Sciatic nerve (tissue), 2 donors: ENCODE data around the gene CEP41. TPM values are rescaled to one million over a fixed set of nuclear protein-coding genes. Genes with fewer than 3 reads are reported as not detected.
A peak's percentile ranks its signal among the peaks of the same experiment; 100 is the strongest.

Experiments used
- ATAC-seq: fragments of 200-7000 bp; cut with Tn5 transposase; one replicate; pipeline ENCODE4 v1.9.1; 2020; ENCODE audit warnings: mild to moderate bottlenecking, moderate library complexity
- DNase-seq: peaks from one replicate; pipeline ENCODE4 v3.0.0-alpha.2; 2020; ENCODE audit warnings: low spot score
- intact Hi-C: fragments of 100-400 bp; cut with DNase I; formaldehyde crosslinking; loops from one replicate; pipeline ENCODE4 v1.14.2; 2022
- total RNA-seq: library from RNA; stranded (reverse); fragmentation: NEBNext Ultra II Directional; extraction: Animal tissue kit (Norgen Biotek cat#: 25700); gene quantifications from one replicate; pipeline ENCODE4 v1.2.1, GENCODE V29; 2021
- donor health status: DM: no; HTN: no; CAD: no.
- donor health status: DM: no; HTN: no; CAD: no.

CEP41 gene
- total RNA-seq, 1 donor from 2014 or later = 11.0 TPM

DNA sequence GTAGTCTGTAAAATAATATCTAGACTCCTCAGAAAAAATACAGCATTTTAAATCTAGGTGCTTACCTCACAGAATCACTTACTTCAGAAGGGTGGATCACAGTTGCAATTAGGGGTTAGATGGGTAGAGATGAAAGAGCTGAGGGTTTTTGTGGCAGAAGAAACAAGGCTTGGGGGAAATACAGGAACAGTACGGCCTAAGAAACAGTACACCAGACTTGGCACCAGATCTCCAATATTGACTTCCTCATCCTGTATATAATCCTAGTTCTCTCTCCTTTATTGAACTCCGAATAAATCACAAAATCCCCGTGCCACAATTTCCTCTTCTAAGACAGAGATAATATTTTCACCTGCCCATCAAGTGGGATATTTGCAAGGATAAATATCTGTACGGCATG lies 14.3 kb downstream of the CEP41 start:
- ATAC-seq (no peak), DNase-seq (no peak)
- intact Hi-C loops = no loop called here

DNA sequence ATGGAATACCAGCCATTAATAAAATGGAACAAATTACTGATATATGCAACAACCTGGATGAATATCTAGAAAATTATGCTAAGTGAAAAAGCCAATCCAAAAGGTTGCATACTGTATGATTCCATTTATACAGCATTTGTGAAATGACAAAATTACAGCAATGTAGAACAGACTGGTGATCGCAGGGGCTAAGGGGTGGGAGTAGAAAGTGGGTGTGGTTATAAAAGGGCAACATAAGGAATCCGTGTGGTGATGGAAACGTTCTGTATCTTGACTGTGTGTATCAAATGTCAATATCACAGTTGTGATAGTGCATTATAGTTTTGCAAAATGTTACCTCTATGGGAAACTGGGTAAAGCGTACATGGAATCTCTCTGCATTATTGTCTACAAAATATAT lies 15.0 kb downstream of the CEP41 start:
- no peak for ATAC-seq
- DNase-seq = no peak
- intact Hi-C loops = no loop called here

DNA sequence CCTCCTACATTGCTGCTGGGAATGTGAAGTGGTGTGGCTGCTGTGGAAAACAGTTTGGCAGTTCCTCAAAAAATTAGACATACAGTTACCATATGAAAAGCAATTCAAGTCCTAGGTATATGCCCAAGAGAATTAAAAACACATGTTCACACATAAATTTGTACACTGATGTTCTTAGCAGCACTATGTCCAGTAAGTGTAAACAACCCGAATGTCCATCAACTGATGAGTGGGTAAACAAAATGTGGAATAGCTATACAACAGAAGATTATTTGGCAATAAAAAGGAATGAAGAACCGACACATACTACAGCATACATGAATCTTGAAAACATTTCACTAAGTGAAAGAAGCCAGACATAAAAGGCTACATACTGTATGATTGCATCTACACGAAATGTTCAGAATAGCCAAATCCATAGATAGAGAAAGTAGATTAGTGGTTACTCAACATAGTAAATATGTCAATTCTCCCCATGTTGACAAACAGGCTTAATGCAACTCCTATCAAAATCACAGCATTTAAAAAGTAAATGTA lies 17.2 kb downstream of the CEP41 start:
- intact Hi-C loops = no loop called here
- DNase-seq (no peak), ATAC-seq (no peak)

DNA sequence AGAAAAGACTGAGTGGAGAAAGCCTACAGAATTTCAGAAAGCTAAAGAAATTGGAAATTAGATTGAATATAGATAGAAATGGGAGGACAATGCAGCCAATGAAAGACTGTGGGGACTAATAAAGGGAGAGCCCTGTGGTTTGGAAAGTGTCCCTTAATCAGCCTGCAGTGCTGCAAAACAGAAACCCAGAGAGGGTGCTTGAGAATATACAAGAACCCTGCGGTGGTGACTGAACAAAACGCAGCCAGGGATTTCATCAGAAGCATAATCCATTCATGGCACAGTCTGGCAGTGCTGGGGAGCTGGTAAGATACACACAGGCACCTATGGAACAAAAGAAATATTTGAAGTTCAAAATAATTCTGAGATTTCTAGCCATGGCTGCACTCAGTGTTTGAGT lies 19.1 kb downstream of the CEP41 start:
- DNase-seq (no peak), ATAC-seq (peak; percentile 80)
- intact Hi-C loops = no loop called here

DNA sequence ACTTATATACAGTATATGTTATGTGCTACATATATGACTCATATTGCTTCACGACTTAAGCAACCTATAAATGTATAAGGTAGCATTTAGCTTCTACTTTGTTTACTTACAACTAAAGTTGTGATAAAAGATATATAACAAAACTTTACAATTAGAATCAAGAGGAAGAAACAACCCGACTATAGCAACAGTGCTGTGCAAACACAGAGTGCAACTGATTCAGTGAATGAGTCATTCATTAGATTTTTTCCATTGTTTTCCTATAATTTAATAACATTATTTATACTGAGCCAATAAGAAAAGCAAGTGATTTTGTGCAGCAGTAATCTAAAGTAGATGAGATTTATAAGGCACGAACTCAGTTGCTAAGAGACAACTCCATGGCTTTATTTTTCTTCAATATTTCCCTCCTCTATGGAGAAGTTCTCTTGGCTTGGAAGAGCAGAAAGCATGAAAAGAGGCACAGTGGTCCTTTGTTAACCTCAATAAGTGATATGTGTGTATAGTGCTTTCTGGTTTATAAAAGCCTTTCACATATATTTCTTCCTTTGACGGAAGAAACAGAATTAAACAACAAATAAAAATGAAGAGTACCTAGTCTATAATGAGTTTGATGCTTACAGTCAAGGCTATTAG lies 19.8 kb downstream of the CEP41 start:
- DNase-seq (no peak), ATAC-seq (peak; percentile 45)
- intact Hi-C loops = no loop called here

DNA sequence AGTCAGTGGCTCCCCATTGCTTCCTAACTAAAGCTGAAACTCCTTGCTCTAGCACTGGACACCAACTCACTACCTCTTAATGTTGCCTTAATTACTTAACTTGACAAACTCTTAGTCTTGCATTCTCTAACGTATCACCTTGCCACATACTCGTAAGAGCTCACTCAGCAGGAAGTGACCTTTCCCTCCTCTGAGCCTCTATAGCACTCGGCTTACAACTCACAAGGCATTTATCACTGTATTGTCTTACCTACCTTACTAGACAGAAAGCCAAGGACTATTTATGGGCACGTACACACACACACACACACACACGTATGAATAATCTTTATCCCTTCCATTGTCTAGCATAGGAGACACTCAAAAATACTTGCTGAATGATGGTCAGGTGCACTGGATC lies 21.2 kb downstream of the CEP41 start:
- no peak for ATAC-seq

DNA sequence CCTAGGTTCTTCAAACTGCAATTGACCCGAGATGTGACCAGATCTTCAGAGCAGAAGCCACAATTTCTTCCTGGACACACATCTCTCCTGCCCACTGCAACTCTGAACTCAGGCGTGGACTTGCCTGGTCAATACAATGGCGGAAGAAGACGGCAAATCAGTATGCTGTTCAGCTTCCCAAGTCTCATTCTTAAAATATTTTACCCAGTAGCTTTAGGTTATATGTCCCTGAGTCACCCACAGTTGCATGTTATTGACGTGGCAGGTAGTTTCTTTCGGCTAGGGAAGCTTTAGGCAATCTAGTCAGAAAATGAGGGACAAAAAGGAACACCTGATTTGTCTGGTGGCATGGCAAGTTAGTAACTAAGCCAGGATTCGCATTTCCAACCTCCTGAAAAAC lies 22.5 kb downstream of the CEP41 start:
- intact Hi-C loops = no loop called here
- ATAC-seq (no peak), DNase-seq (no peak)

More for the DNA sequence above, 21.2 kb downstream of the CEP41 start:
- DNase-seq = no peak
- intact Hi-C loops = no loop called here

DNA sequence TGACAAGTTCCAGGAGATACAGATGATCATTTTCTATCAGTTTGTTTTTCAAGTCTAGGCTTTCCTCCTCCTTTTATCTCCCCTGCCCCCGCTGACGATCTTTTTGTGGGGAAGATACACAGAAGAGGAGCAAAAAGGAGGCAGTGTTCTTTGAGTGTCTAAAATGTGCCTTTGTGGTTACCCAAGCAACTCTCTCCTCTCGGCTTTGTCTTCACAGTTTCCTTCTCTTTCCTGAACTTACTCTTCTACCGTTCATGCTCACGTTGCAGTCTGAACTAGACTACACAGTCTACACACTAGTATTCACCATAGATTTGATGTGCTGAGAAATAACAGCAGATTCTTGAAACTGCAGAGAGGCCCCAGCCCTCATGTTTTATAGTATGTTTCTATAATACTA lies 23.6 kb downstream of the CEP41 start:
- DNase-seq (no peak), ATAC-seq (peak; percentile 56)
- intact Hi-C loops = no loop called here

DNA sequence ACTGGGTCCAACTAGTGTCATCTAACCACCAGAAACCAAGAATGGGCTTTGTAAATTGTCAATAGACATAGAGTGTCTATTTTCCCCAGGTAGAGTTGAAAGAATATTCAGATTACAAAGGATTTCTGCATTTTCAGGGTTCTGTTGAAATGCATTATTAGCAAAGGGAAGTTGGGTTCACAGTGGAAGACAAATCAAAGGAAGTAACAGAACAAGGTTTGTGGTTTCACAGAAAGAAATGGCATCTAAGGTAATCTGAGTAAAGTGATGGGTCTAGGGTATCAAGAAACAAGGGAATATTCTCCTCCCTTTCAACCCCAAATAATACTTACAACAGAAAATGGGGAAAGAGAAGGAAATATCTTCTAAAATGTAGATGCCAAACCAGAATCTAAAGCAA lies 25.8 kb downstream of the CEP41 start:
- ATAC-seq (no peak), DNase-seq (no peak)
- intact Hi-C loops = no loop called here

DNA sequence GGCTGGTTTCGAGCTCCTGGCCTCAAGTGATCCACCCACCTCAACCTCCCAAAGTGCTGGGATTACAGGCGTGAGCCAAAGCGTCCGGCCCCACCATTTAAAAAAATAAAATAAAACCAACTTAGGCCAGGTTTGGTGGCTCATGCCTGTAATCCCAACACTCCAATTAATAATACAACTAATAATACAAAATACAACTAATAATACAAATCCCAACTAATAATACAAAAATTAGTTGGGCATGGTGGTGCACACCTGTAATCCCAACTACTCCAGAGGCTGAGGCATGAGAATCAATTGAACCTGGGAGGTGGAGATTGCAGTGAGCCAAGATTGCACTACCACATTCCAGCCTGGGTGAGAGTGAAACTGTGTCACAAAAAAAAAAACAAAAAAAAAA lies 27.6 kb downstream of the CEP41 start:
- DNase-seq = no peak
- no peak for ATAC-seq
- intact Hi-C loops = no loop called here

DNA sequence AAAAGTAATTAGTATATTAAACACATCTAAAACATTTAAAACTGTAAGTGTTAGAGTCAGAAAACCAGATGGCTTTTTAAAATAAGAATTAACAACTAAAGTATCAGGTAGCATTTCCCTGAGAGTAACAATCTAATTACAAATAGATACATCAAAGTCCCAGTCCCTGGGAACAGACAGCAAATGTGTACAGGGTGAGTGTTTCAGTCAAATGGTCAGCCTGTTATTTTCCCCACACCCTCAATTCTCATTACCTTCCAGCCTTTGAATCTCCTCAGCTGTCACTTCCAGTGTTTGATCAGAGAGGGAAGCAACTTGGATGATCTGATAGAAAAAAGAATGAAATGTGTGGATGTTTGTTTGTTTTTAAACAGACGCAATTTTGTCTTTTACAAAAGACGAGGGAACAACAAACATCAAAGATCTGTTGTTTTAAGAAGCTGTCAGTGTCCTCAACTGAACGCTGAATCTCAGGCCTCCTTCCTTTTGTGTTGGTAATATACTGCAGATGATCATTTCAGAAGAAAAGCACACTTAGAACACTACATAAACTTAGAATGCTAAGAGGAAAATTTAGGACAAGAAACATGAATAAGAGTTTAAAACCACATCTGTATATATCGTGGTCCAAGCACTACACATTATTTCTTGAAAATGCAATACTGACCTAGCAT lies 29.8 kb downstream of the CEP41 start:
- no peak for ATAC-seq
- intact Hi-C loops = no loop called here
- no peak for DNase-seq

DNA sequence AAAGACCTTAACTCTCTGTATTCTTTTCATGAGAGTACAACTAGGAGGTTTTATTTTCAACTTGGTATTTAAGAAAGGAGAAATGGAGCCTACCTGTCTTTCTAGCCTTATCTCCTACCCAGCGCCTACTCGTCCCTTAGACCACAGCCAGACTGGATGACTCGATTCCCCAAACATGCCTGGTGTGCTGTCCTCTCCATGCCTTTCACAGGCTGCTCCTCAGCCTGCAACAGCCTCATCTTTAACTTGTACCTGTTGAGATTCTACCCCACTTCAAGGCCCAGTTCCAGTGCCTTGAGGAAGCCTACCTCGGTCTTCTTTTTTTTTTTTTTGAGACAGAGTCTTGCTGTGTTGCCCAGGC lies 31.1 kb downstream of the CEP41 start:
- ATAC-seq = no peak
- intact Hi-C loops = no loop called here

DNA sequence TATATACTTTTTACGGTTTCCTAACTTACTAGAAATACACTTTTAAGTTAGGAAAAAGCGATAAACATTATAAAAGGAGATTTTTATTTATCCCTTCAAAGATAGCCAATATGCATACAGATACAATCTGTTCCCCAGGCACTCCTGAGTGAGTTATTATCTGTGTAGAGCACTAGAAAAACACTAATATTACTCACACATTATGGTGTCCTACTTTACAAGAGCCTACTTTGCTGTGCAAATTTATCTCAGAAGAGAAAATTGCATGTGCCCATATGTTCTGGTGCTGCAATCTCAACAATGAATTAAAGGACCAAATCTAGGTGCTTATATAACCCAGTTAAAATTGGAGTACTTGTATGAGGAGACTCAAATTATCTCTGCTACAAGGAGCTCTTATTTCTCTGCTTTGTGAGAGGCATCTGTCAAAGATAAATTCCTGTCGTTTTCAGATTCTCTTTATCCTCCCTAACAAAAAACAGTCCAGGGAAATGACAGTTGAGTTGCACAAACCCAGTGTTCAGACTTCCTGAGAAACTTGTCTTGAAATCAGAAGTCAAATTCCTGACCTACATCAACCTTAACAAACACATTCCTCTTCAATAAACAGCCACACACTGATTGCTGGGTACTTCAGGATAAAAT lies 31.6 kb downstream of the CEP41 start:
- intact Hi-C loops = no loop called here
- no peak for ATAC-seq

More for the DNA sequence above, 31.1 kb downstream of the CEP41 start:
- no peak for DNase-seq

DNA sequence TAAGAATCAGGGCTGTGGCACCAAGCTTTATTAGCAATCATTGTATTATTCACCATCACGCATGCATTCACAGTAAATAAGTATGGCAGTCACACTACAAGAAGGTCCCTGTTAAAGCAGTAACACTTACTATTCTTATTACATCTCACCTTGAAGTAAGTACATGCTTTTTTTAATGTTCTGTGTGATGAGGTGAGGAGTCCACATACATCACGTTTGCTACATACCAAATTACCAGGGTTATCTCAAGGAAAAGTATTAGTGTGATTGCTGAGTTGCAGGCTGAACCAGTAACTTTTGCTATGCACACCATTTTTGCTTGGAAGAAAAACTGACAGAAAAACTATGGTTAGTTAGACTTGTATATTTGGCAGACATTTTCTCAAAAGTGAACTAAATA lies 35.8 kb downstream of the CEP41 start:
- intact Hi-C loops = no loop called here
- DNase-seq (no peak), ATAC-seq (no peak)

More for the DNA sequence above, 31.6 kb downstream of the CEP41 start:
- no peak for DNase-seq

DNA sequence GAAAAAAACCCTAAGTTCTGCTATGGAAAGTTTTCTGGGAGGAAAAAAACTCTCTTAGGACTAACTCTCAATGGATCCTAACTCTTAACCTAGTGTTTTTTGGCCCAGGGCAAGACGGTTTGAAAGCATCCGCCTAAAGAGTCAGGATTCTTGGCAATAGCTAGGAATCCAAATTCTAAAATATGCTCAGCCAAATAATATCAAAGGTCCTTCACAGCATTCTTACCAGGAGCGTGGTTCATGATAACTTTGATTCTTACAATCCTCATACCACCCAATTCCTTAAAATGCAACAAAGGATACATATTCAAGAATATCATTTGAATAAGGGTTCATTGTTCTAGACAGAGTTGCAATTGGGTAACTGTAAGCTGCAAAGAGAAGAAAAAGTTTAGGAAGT lies 39.2 kb downstream of the CEP41 start:
- ATAC-seq = peak; percentile 64
- DNase-seq = no peak
- intact Hi-C loops = no loop called here

DNA sequence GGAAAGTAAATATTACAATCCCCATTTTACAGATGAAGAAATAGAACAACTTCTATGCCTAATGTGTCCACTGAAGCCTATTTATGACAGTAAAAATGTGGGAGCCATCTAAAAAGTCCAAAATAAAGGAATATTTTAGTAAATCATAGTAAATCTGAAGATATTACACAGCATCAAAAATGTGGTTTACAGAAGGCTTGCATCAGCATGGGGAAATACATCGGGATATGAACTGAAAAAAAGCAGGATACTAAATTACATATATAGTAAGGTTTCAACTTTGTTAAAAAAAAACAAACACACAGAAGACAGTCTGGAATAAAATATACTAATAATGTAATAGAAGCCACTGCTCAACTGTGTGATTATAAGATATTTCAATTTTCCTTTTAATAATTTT lies 39.7 kb downstream of the CEP41 start:
- DNase-seq (no peak), ATAC-seq (no peak)
- intact Hi-C loops = no loop called here

DNA sequence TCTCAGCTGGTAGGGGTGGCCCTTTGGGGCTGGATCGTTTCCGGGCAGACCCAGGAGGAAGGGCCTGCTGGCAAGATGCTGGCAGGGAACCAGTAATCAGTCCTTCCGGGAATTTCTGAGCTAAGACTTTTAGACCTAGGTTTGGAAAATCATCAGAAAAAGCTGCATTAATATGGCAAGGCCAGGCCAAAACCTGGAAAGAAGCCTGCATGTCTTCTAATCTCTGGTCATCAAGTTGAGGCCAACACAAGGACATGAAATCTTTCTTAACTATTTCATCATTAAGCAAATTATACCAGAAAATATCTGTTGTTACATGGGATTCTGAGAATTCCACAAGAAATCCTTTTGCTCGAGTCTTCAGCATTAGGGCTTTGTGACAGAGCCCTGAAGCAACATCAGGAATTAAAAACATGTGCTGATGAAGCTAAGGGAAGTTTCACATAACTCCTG lies 40.7 kb downstream of the CEP41 start:
- DNase-seq (no peak), ATAC-seq (peak; percentile 82)
- intact Hi-C loops = no loop called here

DNA sequence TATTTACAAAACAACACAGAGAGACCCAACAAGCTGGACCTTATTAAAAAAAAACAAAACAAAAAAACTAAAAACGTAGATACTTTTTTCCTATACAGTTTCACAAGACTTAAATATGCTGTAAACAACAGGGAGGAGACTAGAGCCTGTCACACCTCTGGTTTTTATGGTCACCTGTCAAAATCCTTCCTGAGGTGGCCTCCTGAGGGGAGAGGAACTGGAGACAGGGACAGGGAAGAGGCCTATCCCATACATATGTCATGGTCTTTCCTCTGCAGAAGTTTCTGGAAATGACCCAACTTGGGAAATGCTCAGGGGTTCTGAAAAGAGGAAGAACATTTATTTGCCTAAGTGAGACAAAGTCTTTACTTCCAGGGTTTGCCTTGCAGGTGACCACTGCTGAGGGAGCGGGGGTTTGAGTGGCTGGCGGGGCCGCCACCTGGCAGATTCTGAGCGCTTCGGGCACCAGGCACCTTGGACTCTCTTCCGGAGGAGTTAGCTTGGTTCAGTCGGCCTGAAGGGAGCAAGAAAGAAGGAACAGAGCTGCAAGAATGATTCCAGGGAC lies 42.2 kb downstream of the CEP41 start:
- intact Hi-C loops = no loop called here
- ATAC-seq (no peak), DNase-seq (no peak)

DNA sequence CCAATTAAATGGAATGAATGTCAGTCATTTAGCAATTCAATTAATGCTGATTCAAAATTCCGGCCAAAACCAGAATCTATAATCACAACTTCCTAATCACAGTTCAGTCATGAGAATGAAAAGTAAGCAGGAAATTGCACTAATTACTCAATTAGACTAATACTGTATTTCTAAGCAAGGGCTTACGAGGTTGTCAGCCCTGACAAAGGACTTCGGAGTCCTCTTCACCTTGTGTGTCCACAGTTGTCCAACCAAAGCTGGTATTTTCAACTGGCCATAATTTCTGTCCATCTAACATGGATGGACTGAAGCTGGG lies 43.1 kb downstream of the CEP41 start:
- DNase-seq (no peak), ATAC-seq (no peak)
- intact Hi-C loops = no loop called here

DNA sequence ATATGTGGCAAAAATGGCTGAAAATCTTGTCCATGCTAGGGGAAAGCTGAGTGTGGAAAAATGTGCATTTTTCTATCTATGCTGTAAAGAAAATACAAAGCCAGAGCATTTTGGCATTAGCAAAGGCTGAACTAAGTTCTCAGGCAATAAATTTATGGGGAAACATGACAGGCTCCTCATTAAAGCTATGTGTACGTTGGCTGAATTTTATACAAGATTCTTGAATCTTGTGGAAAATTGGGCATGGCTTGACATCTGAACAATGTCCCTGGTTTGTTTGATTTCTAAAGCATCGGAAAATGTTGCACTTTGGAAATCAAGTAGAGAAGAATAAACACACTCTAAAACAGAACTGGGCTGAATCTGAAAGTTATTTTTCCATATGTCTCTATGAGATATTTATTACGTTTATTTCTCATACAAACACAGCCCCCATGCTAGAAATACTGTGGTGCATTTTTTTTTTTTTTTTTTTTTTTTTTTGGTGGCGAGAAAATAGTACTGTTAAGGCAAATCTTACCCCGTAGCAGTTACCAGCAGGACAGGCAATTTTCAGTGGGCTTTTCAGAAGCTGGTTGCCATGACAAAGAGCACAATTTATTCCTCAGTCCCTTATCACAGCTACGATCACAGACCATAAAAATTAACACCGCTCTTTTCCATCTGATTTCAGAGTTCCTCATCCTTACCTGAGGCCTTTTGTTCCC lies 43.6 kb downstream of the CEP41 start:
- intact Hi-C loops = no loop called here
- DNase-seq = no peak
- no peak for ATAC-seq
